ENCODE measurements around the gene RASGEF1B.

GRCh38 chr4:81377191-81377590 is 94.5 kb downstream of the RASGEF1B start:
- TF ChIP-seq POLR2A (IDR thresholded peaks at IDR 0.05; ENCODE audit: low read depth, low read length) (no peak), CTCF (IDR thresholded peaks at IDR 0.05; ENCODE audit: extremely low read depth in 1 of 2, insufficient read depth in 1 of 2, low read depth in 1 of 2, low read length in 2 of 2) (no peak), EZH2 (IDR thresholded peaks at IDR 0.05; ENCODE audit: borderline replicate concordance, low read depth, low read length, severe bottlenecking) (no peak), POLR2AphosphoS5 (IDR thresholded peaks at IDR 0.05; ENCODE audit: insufficient read depth, low read depth, low read length) (no peak)

All from endothelial cell of umbilical vein (primary cell).